Activated CD4-positive, alpha-beta T cell treated with anti-CD3 and anti-CD28 coated beads, Interleukin-2, amount 10 ng/mL, durations not matched to agents 7 days and 5 days (primary cell): Measurements from ENCODE around the gene OR52E4. TPM values are rescaled to one million over a fixed set of nuclear protein-coding genes. Genes with fewer than 3 reads are reported as not detected.

Experiments used
- CTCF ChIA-PET: fragments of 350-600 bp; sonication (Branson Sonifier 250); formaldehyde crosslinking; loops from one replicate; lab custom pipeline; 2021; ENCODE audit warnings: antibody characterized with exemption; lab: Charles Lee
- POLR2A ChIA-PET: fragments of 350-600 bp; sonication (Branson Sonifier 250); formaldehyde crosslinking; loops from one replicate; lab custom pipeline; 2021; ENCODE audit warnings: antibody characterized with exemption; lab: Charles Lee
- DNase-seq: peaks from one replicate; pipeline ENCODE4 v3.0.0-alpha.2; 2020
- H3K27ac Mint-ChIP-seq: one replicate; pipeline ENCODE4 v1.8.0; 2021; ENCODE audit warnings: mild to moderate bottlenecking, moderate library complexity, mixed read lengths
- H3K27me3 Mint-ChIP-seq: one replicate; pipeline ENCODE4 v1.8.0; 2021; ENCODE audit warnings: mixed read lengths
- H3K36me3 Mint-ChIP-seq: one replicate; pipeline ENCODE4 v1.8.0; 2021; ENCODE audit warnings: low read depth, mixed read lengths
- H3K4me1 Mint-ChIP-seq: one replicate; pipeline ENCODE4 v1.8.0; 2021; ENCODE audit warnings: mixed read lengths
- H3K4me3 Mint-ChIP-seq: one replicate; pipeline ENCODE4 v1.8.0; 2021; ENCODE audit warnings: mild to moderate bottlenecking, moderate library complexity, mixed read lengths
- H3K9me3 Mint-ChIP-seq: one replicate; pipeline ENCODE4 v1.8.0; 2021; ENCODE audit warnings: mixed read lengths
- total RNA-seq, 2 experiments: library from RNA; stranded (reverse); gene quantifications; one replicate each; pipeline ENCODE4 v1.2.3, GENCODE V29; 2021

Gene OR52E4
- total RNA-seq, 2 experiments from 2014 or later: not detected

GRCh38 chr11:5933116-5933515, 52.7 kb downstream of the OR52E4 start:
- Mint-ChIP-seq H3K4me1 (no peaks in the 10 kb centered on the region), H3K27me3 (no peaks in the 10 kb centered on the region), H3K9me3 (peaks cover 8% of the 10 kb centered on the region), H3K36me3 (no peaks in the 10 kb centered on the region), H3K27ac (no peak overlapping the region), H3K4me3 (no peak overlapping the region)
- DNase-seq: no peak
- ChIA-PET CTCF (no interaction called here), POLR2A (no interaction called here)

Other genes starting within 250 kb of the OR52E4 start
- 10 to 100 TPM; 26.2 to 31.1 TPM for gene TRIM5, start 195.6 kb upstream of the OR52E4 start, total RNA-seq
- 100 to 1,000 TPM; 317 to 367 TPM for gene TRIM22, start 190.8 kb upstream of the OR52E4 start, total RNA-seq
- under 1 TPM; 0.31 to 0.40 TPM for gene OR56B1, start 144.2 kb upstream of the OR52E4 start, total RNA-seq
- gene OR52N4, start 126.4 kb upstream of the OR52E4 start, total RNA-seq: 1 to 10 TPM in 1 of 2 experiments, under 1 TPM in 1; 0.89 to 1.1 TPM
- not detected for gene OR52N5, start 97.3 kb upstream of the OR52E4 start, total RNA-seq
- not detected for gene OR52N1, start 89.4 kb upstream of the OR52E4 start, total RNA-seq
- gene OR52N2, start 71.7 kb upstream of the OR52E4 start, total RNA-seq: not detected
- not detected for gene OR52E6, start 38.7 kb upstream of the OR52E4 start, total RNA-seq
- gene OR52E8, start 22.9 kb upstream of the OR52E4 start, total RNA-seq: not detected
- not detected for gene OR52E5, start 12.6 kb downstream of the OR52E4 start, total RNA-seq
- not detected for gene OR56A3, start 61.6 kb downstream of the OR52E4 start, total RNA-seq
- not detected for gene OR56A5, start 87.9 kb downstream of the OR52E4 start, total RNA-seq
- not detected for gene OR52L1, start 106.4 kb downstream of the OR52E4 start, total RNA-seq
- not detected for gene OR56A4, start 126.3 kb downstream of the OR52E4 start, total RNA-seq
- gene OR56A1, start 150.1 kb downstream of the OR52E4 start, total RNA-seq: not detected
- not detected for gene OR56B4, start 227.1 kb downstream of the OR52E4 start, total RNA-seq